SJSA1 (cell line): ENCODE measurements around the gene ESF1. TPM values are rescaled to one million over a fixed set of nuclear protein-coding genes. Genes with fewer than 3 reads are reported as not detected.

Experiments used
- DNase-seq, 2 experiments: peaks; one replicate each; pipeline ENCODE4 v3.0.0-alpha.2; 2015 to 2020; ENCODE audit warnings: low spot score in 2 of 2, low read depth in 1 of 2
- H3K27ac ChIP-seq: fragments of 250-450 bp; sonication (Bioruptor Pico); 2 replicates; pipeline ENCODE4 v1.5.1; 2020; ENCODE audit warnings: mild to moderate bottlenecking, moderate library complexity
- H3K27me3 ChIP-seq: fragments of 250-450 bp; sonication (Bioruptor Pico); replicated peaks from 2 replicates; pipeline ENCODE4 v1.5.1; 2020; ENCODE audit warnings: mild to moderate bottlenecking, moderate library complexity
- H3K36me3 ChIP-seq: fragments of 250-450 bp; sonication (Bioruptor Pico); 2 replicates; pipeline ENCODE4 v1.5.1; 2020; ENCODE audit warnings: mild to moderate bottlenecking
- H3K4me1 ChIP-seq: fragments of 250-450 bp; sonication (Bioruptor Pico); replicated peaks from 2 replicates; pipeline ENCODE4 v1.6.1; 2021; ENCODE audit warnings: mild to moderate bottlenecking
- H3K4me3 ChIP-seq: fragments of 250-450 bp; sonication (Bioruptor Pico); 2 replicates; pipeline ENCODE4 v1.5.1; 2020; ENCODE audit warnings: mild to moderate bottlenecking
- H3K9me3 ChIP-seq: fragments of 250-450 bp; sonication (Bioruptor Pico); replicated peaks from 2 replicates; pipeline ENCODE4 v1.5.1; 2020; ENCODE audit warnings: mild to moderate bottlenecking
- total RNA-seq: library from RNA; depleted of rRNA; stranded (reverse); fragments of >200 nt; shearing (Covaris generic); gene quantifications from 2 replicates; pipeline ENCODE4 v1.2.3, GENCODE V29; 2014

ESF1 gene
- total RNA-seq, 1 experiment from 2014 or later, result 20.5 TPM

DNA sequence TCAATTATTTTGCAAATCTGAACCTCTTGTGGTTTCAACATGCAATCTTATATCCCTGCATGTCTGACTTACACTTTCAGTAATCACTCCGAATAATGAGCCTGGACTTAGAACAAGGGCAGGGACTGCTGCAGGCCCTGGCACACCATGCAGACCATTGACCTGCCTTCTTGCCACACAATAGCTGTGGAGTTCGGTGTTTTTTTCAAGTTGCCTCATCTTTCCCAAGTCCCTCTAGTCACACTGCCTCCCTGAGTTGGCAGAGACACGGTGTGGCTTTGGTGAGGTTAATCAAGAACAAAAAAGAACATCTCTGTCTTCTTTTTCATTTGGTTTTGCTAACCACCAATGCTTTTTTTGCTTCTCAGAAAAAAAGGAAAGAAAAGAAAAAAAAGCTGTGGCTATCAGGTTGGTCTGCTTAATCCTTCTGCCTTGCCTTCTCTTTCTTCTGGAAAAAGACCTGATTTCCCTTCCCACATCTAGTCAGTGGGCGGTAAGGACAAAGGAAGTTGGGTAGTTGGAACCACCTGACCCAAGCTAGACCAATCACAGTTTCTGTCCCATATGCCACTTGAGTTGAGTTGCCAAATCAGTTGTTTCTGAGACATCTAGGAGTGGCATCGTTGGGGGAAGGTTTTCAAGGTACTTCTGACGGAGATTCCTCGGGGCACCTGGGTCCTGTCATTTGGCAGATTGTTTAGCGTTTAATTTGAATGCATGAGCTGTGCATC lies 90.1 kb downstream of the ESF1 start:
- no peak for DNase-seq
- Histone ChIP-seq H3K4me3 (no peak overlapping the region), H3K27me3 (no peaks in the 10 kb centered on the region), H3K9me3 (no peaks in the 10 kb centered on the region), H3K4me1 (no peaks in the 10 kb centered on the region), H3K27ac (no peak overlapping the region), H3K36me3 (no peaks in the 10 kb centered on the region)

- no peaks in the 10 kb centered on the region for H3K9me3 ChIP-seq
- H3K4me3 ChIP-seq, result no peak overlapping the region
- no peak overlapping the region for H3K27ac ChIP-seq
- no peaks in the 10 kb centered on the region for H3K27me3 ChIP-seq
- DNase-seq, result no peak
- no peaks in the 10 kb centered on the region for H3K4me1 ChIP-seq
- H3K36me3 ChIP-seq, result no peaks in the 10 kb centered on the region
These were observed 91.7 kb downstream of the ESF1 start for GRCh38 chr20:13692802-13693736.

DNA sequence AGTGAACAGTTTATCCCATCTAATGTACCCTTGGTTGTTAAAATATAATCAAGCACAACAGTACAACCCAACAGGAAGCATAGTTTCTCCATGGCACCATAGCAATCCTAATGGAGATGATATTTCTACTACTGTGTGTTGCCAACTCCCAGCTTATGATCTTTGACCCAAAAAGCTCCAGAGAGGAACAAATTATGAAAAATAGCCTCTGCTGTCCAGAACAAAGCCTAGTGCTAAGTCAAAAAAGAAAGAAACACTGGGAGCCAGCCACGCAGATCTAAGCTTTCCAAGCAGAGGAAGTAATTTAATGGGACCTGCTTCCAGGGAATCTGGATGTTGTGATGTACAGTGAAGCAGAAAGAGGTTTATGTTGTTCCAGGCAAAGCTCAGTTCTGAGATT lies 93.8 kb downstream of the ESF1 start:
- H3K36me3 ChIP-seq, result no peaks in the 10 kb centered on the region
- no peak overlapping the region for H3K27ac ChIP-seq
- H3K9me3 ChIP-seq, result no peaks in the 10 kb centered on the region
- no peaks in the 10 kb centered on the region for H3K4me1 ChIP-seq
- H3K27me3 ChIP-seq, result no peaks in the 10 kb centered on the region
- no peak overlapping the region for H3K4me3 ChIP-seq
- no peak for DNase-seq

- H3K4me3 ChIP-seq, result no peak overlapping the region
- H3K9me3 ChIP-seq, result no peaks in the 10 kb centered on the region
- no peak for DNase-seq
- H3K36me3 ChIP-seq, result no peaks in the 10 kb centered on the region
- no peak overlapping the region for H3K27ac ChIP-seq
- H3K4me1 ChIP-seq, result no peaks in the 10 kb centered on the region
- no peaks in the 10 kb centered on the region for H3K27me3 ChIP-seq
These were observed 96.9 kb downstream of the ESF1 start for GRCh38 chr20:13687815-13688214.

GRCh38 chr20:13685623-13686022 lies 99.1 kb downstream of the ESF1 start:
- Histone ChIP-seq H3K27me3 (no peaks in the 10 kb centered on the region), H3K9me3 (no peaks in the 10 kb centered on the region), H3K36me3 (no peaks in the 10 kb centered on the region), H3K4me1 (no peaks in the 10 kb centered on the region), H3K27ac (no peak overlapping the region), H3K4me3 (no peak overlapping the region)
- no peak for DNase-seq

GRCh38 chr20:13684566-13685222 lies 100.0 kb downstream of the ESF1 start:
- H3K4me1 ChIP-seq, result no peaks in the 10 kb centered on the region
- H3K27ac ChIP-seq, result no peak overlapping the region
- H3K9me3 ChIP-seq, result no peaks in the 10 kb centered on the region
- H3K27me3 ChIP-seq, result no peaks in the 10 kb centered on the region
- no peak for DNase-seq
- no peak overlapping the region for H3K4me3 ChIP-seq
- H3K36me3 ChIP-seq, result no peaks in the 10 kb centered on the region

GRCh38 chr20:13683833-13684232 lies 100.9 kb downstream of the ESF1 start:
- H3K4me3 ChIP-seq, result no peak overlapping the region
- no peaks in the 10 kb centered on the region for H3K9me3 ChIP-seq
- DNase-seq, result no peak
- H3K27ac ChIP-seq, result no peak overlapping the region
- H3K36me3 ChIP-seq, result no peaks in the 10 kb centered on the region
- H3K27me3 ChIP-seq, result no peaks in the 10 kb centered on the region
- no peaks in the 10 kb centered on the region for H3K4me1 ChIP-seq

DNA sequence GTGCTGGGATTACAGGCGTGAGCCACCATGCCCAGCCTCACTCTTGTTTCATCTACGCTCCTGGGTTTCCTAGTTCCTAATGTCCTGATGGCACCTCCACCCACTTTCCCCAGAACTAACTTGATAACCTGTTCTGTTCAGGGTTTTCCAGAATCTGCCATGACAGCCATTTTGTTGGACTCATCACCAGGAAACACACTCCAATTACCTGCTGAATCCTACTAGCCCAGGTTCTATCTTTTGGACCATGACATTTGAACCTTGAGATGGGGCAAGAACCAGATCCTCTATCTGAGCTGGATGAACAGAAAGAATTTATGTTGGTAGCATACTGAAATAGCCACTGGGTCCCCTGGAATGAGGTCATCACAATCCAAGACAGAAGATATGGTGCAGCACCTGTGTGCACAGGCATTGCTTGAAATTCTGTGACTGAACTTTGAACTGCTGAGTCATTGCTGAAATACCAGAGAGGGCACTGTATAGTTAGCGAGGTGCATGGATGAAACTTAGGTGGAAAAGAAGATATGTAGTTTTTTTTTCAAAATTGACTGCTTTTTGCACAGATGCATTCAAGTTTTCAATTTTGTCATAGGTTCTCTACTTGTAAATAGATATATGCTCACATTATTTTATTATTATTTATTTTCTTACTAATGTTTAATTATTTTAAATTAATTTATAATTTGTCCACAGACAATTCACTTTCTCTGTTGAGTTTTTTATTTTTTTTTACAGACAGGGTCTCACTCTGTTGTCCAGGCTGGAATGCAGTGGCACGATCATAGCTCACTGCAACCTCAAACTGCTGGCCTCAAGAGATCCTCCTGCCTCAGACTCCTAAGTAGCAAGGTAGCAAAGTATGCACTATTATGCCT lies 103.2 kb downstream of the ESF1 start:
- DNase-seq, result no peak
- H3K4me3 ChIP-seq, result no peak overlapping the region
- no peaks in the 10 kb centered on the region for H3K9me3 ChIP-seq
- H3K27ac ChIP-seq, result no peak overlapping the region
- no peaks in the 10 kb centered on the region for H3K27me3 ChIP-seq
- no peaks in the 10 kb centered on the region for H3K4me1 ChIP-seq
- no peaks in the 10 kb centered on the region for H3K36me3 ChIP-seq

GRCh38 chr20:13678944-13679343 lies 105.8 kb downstream of the ESF1 start:
- no peak for DNase-seq
- Histone ChIP-seq H3K4me3 (no peak overlapping the region), H3K27me3 (no peaks in the 10 kb centered on the region)

GRCh38 chr20:13677241-13677640 lies 107.5 kb downstream of the ESF1 start:
- H3K9me3 ChIP-seq, result no peaks in the 10 kb centered on the region
- DNase-seq, result no peak
- H3K27ac ChIP-seq, result no peak overlapping the region

More at GRCh38 chr20:13678944-13679343, 105.8 kb downstream of the ESF1 start:
- Histone ChIP-seq H3K9me3 (no peaks in the 10 kb centered on the region), H3K4me1 (no peaks in the 10 kb centered on the region), H3K27ac (no peak overlapping the region), H3K36me3 (no peaks in the 10 kb centered on the region)

GRCh38 chr20:13676682-13677081 lies 108.0 kb downstream of the ESF1 start:
- Histone ChIP-seq H3K4me1 (no peaks in the 10 kb centered on the region), H3K27me3 (peaks cover 4% of the 10 kb centered on the region; the same call in 1 of the 2 replicates), H3K36me3 (no peaks in the 10 kb centered on the region), H3K9me3 (no peaks in the 10 kb centered on the region), H3K4me3 (no peak overlapping the region), H3K27ac (no peak overlapping the region)
- no peak for DNase-seq

More at GRCh38 chr20:13677241-13677640, 107.5 kb downstream of the ESF1 start:
- no peak overlapping the region for H3K4me3 ChIP-seq
- H3K36me3 ChIP-seq, result no peaks in the 10 kb centered on the region
- no peaks in the 10 kb centered on the region for H3K4me1 ChIP-seq
- no peaks in the 10 kb centered on the region for H3K27me3 ChIP-seq

GRCh38 chr20:13672690-13673089 lies 112.0 kb downstream of the ESF1 start:
- Histone ChIP-seq H3K36me3 (no peaks in the 10 kb centered on the region), H3K4me3 (no peak overlapping the region), H3K4me1 (no peaks in the 10 kb centered on the region), H3K9me3 (no peaks in the 10 kb centered on the region), H3K27ac (no peak overlapping the region), H3K27me3 (peaks cover 6% of the 10 kb centered on the region; the same call in 1 of the 2 replicates)
- DNase-seq, result no peak

- H3K4me3 ChIP-seq, result no peak overlapping the region
- no peak for DNase-seq
- H3K9me3 ChIP-seq, result no peaks in the 10 kb centered on the region
- H3K4me1 ChIP-seq, result no peaks in the 10 kb centered on the region
- H3K36me3 ChIP-seq, result no peaks in the 10 kb centered on the region
- H3K27ac ChIP-seq, result no peak overlapping the region
- peaks cover 6% of the 10 kb centered on the region; the same call in 1 of the 2 replicates for H3K27me3 ChIP-seq
These were observed 112.8 kb downstream of the ESF1 start for GRCh38 chr20:13671916-13672378.
